SK-N-SH (cell line): ENCODE measurements around the gene MBD2.

Experiments
- CTCF ChIP-seq: fragments of 200-600 bp; sonication (generic); IDR thresholded peaks from 2 replicates; pipeline ENCODE4 v1.6.1; 2017; ENCODE audit warnings: antibody characterized with exemption, mild to moderate bottlenecking, moderate library complexity
- FOXJ3 ChIP-seq: sonication (generic); formaldehyde crosslinking; IDR thresholded peaks from 2 replicates; pipeline ENCODE4 v1.5.1; 2020; ENCODE audit warnings: mild to moderate bottlenecking, missing genetic modification reagents
- JUND ChIP-seq: IDR thresholded peaks from 2 replicates; pipeline ENCODE4 v1.4.0; 2012
- PBX3 ChIP-seq: IDR thresholded peaks from 2 replicates; pipeline ENCODE4; 2012
- POLR2AphosphoS5 ChIP-seq: IDR thresholded peaks from 2 replicates; pipeline ENCODE4 v1.6.1; 2012; ENCODE audit warnings: low read depth, low read length
- TCF12 ChIP-seq: IDR thresholded peaks from 2 replicates; pipeline ENCODE4 v1.4.0; 2012
- YY1 ChIP-seq: IDR thresholded peaks from 2 replicates; pipeline ENCODE4 v1.4.0; 2012; ENCODE audit warnings: low read depth, mild to moderate bottlenecking
- ZBTB33 ChIP-seq: IDR thresholded peaks from 2 replicates; pipeline ENCODE4 v1.4.0; 2012; ENCODE audit warnings: low read depth, borderline replicate concordance

GRCh38 chr18:54218299-54218698, 6.2 kb downstream of the MBD2 start:
- TF ChIP-seq FOXJ3, result no peak
- no peak for TF ChIP-seq JUND
- no peak for TF ChIP-seq CTCF
- TF ChIP-seq POLR2AphosphoS5, result no peak
- no peak for TF ChIP-seq YY1
- TF ChIP-seq TCF12, result no peak
- no peak for TF ChIP-seq PBX3
- no peak for TF ChIP-seq ZBTB33
